Activated CD4-positive, alpha-beta T cell treated with anti-CD3 and anti-CD28 coated beads for 36 hours (primary cell): ENCODE measurements around the gene TOM1L1. TPM values are rescaled to one million over a fixed set of nuclear protein-coding genes. Genes with fewer than 3 reads are reported as not detected.
A peak's percentile ranks its signal among the peaks of the same experiment; 100 is the strongest.

Experiments
- ATAC-seq: fragments of 200-7000 bp; cut with Tn5 transposase; one replicate; pipeline ENCODE4 v1.10.0; 2021; ENCODE audit warnings: mild to moderate bottlenecking, moderate library complexity
- CTCF ChIA-PET: fragments of 350-600 bp; sonication (Branson Sonifier 250); formaldehyde crosslinking; loops from one replicate; lab custom pipeline; 2021; ENCODE audit warnings: antibody characterized with exemption; lab: Charles Lee
- POLR2A ChIA-PET: fragments of 350-600 bp; sonication (Branson Sonifier 250); formaldehyde crosslinking; loops from one replicate; lab custom pipeline; 2021; ENCODE audit warnings: antibody characterized with exemption, inconsistent platforms; lab: Charles Lee
- DNase-seq: peaks from one replicate; pipeline ENCODE4 v3.0.0-alpha.2; 2020
- H3K27ac Mint-ChIP-seq: one replicate; pipeline ENCODE4 v1.8.0; 2021; ENCODE audit warnings: mixed read lengths
- H3K27me3 Mint-ChIP-seq: one replicate; pipeline ENCODE4 v1.8.0; 2021; ENCODE audit warnings: mixed read lengths
- H3K36me3 Mint-ChIP-seq: one replicate; pipeline ENCODE4 v1.8.0; 2021; ENCODE audit warnings: low read depth, mixed read lengths
- H3K4me1 Mint-ChIP-seq: one replicate; pipeline ENCODE4 v1.8.0; 2021; ENCODE audit warnings: mixed read lengths
- H3K4me3 Mint-ChIP-seq: one replicate; pipeline ENCODE4 v1.8.0; 2021; ENCODE audit warnings: mild to moderate bottlenecking, moderate library complexity, mixed read lengths
- H3K9me3 Mint-ChIP-seq: one replicate; pipeline ENCODE4 v1.8.0; 2021; ENCODE audit warnings: low read depth, mixed read lengths
- intact Hi-C, 2 experiments: fragments of 100-400 bp; cut with DNase I in 1 of 2; cut with micrococcal nuclease in 1 of 2; formaldehyde crosslinking; loops; one replicate each; pipeline versions ENCODE4 v1.14.2 to v1.15.1; 2022 to 2024; cut with DNase I, micrococcal nuclease
- total RNA-seq, 2 experiments: library from RNA; stranded (reverse); gene quantifications; one replicate each; pipeline ENCODE4 v1.2.3, GENCODE V29; 2021

TOM1L1 gene
- total RNA-seq, 2 experiments from 2014 or later = 2.0 to 2.6 TPM

GRCh38 chr17:54881255-54881972 lies 19.2 kb upstream of the TOM1L1 start:
- no peaks in the 10 kb centered on the region for H3K9me3 Mint-ChIP-seq
- POLR2A ChIA-PET = no interaction called here
- H3K4me1 Mint-ChIP-seq = peaks cover 2% of the 10 kb centered on the region
- H3K27ac Mint-ChIP-seq = no peak overlapping the region
- no peak overlapping the region for H3K4me3 Mint-ChIP-seq
- CTCF ChIA-PET = no interaction called here
- no peaks in the 10 kb centered on the region for H3K36me3 Mint-ChIP-seq
- peaks cover 11% of the 10 kb centered on the region for H3K27me3 Mint-ChIP-seq
- ATAC-seq = no peak
- DNase-seq = no peak
- intact Hi-C loops = no loop called here

GRCh38 chr17:54882371-54882770 lies 18.3 kb upstream of the TOM1L1 start:
- POLR2A ChIA-PET = no interaction called here
- Mint-ChIP-seq H3K9me3 (no peaks in the 10 kb centered on the region), H3K4me1 (peaks cover 2% of the 10 kb centered on the region), H3K27ac (no peak overlapping the region), H3K27me3 (peaks cover 13% of the 10 kb centered on the region), H3K4me3 (no peak overlapping the region), H3K36me3 (no peaks in the 10 kb centered on the region)
- DNase-seq (no peak), ATAC-seq (no peak)
- CTCF ChIA-PET = no interaction called here
- intact Hi-C loops = no loop called here

DNA sequence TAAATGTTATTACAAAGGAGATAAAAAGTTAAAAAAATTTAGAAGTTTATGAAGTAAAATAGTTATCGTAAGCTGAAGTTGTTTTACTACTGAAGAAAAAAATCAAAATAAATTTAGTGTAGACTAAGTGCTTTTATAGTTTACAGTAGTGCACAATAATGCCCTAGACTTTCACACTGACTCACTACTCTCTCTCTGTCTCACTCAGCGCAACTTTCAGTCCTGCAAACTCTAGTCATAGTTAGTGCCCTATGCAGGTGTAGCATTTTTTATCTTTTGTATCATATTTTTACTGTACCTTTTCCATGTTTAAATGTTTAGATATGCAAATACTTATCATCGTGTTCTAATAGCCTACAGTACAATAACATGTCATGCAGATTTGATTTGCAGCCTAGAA lies 17.7 kb upstream of the TOM1L1 start:
- ATAC-seq (peak; percentile 97), DNase-seq (peak; percentile 30)
- POLR2A ChIA-PET = no interaction called here

GRCh38 chr17:54883939-54884338 lies 16.7 kb upstream of the TOM1L1 start:
- Mint-ChIP-seq H3K4me3 (no peak overlapping the region), H3K27ac (no peak overlapping the region), H3K9me3 (no peaks in the 10 kb centered on the region), H3K27me3 (peaks cover 7% of the 10 kb centered on the region), H3K36me3 (no peaks in the 10 kb centered on the region), H3K4me1 (peaks cover 2% of the 10 kb centered on the region)
- ATAC-seq = no peak
- intact Hi-C loops = no loop called here
- ChIA-PET POLR2A (no interaction called here), CTCF (no interaction called here)
- DNase-seq = no peak

More for the DNA sequence above, 17.7 kb upstream of the TOM1L1 start:
- Mint-ChIP-seq H3K9me3 (no peaks in the 10 kb centered on the region), H3K36me3 (no peaks in the 10 kb centered on the region), H3K4me1 (peaks cover 2% of the 10 kb centered on the region), H3K27ac (no peak overlapping the region), H3K27me3 (peaks cover 10% of the 10 kb centered on the region), H3K4me3 (no peak overlapping the region)
- CTCF ChIA-PET = no interaction called here
- intact Hi-C loops = no loop called here

GRCh38 chr17:54887787-54888186 lies 12.9 kb upstream of the TOM1L1 start:
- Mint-ChIP-seq H3K27ac (no peak overlapping the region), H3K9me3 (no peaks in the 10 kb centered on the region), H3K4me1 (no peaks in the 10 kb centered on the region), H3K36me3 (no peaks in the 10 kb centered on the region), H3K4me3 (no peak overlapping the region), H3K27me3 (peaks cover 7% of the 10 kb centered on the region)
- intact Hi-C loops = no loop called here
- ChIA-PET POLR2A (no interaction called here), CTCF (interaction anchor here (0.6 kb wide), 1 partner anchor 763 kb away, joined by 3 read pairs; no protein-coding TSS in a partner anchor)
- ATAC-seq = no peak
- no peak for DNase-seq

- ChIA-PET CTCF (interaction anchor here (0.6 to 1.7 kb wide), 2 partner anchors 50 to 763 kb away, joined by 3 to 5 read pairs; no protein-coding TSS in a partner anchor), POLR2A (no interaction called here)
- Mint-ChIP-seq H3K36me3 (no peaks in the 10 kb centered on the region), H3K9me3 (no peaks in the 10 kb centered on the region), H3K4me3 (no peak overlapping the region), H3K27me3 (peaks cover 9% of the 10 kb centered on the region), H3K27ac (no peak overlapping the region), H3K4me1 (no peaks in the 10 kb centered on the region)
- DNase-seq (no peak), ATAC-seq (no peak)
- intact Hi-C loops = no loop called here
Observed at GRCh38 chr17:54888254-54888653, 12.4 kb upstream of the TOM1L1 start.

- H3K4me1 Mint-ChIP-seq = no peaks in the 10 kb centered on the region
- intact Hi-C loops = no loop called here
- ATAC-seq (no peak), DNase-seq (no peak)
- no peak overlapping the region for H3K27ac Mint-ChIP-seq
- ChIA-PET POLR2A (no interaction called here), CTCF (interaction anchor here (1.7 kb wide), 1 partner anchor 50 kb away, joined by 5 read pairs; no protein-coding TSS in a partner anchor)
- no peak overlapping the region for H3K4me3 Mint-ChIP-seq
- H3K36me3 Mint-ChIP-seq = no peaks in the 10 kb centered on the region
- no peaks in the 10 kb centered on the region for H3K9me3 Mint-ChIP-seq
- H3K27me3 Mint-ChIP-seq = peaks cover 12% of the 10 kb centered on the region
Observed at GRCh38 chr17:54888981-54889380, 11.7 kb upstream of the TOM1L1 start.

GRCh38 chr17:54891176-54891821 lies 9.4 kb upstream of the TOM1L1 start:
- H3K4me3 Mint-ChIP-seq = no peak overlapping the region
- intact Hi-C loops = no loop called here
- H3K36me3 Mint-ChIP-seq = no peaks in the 10 kb centered on the region
- DNase-seq (peak; percentile 18), ATAC-seq (no peak)
- no peak overlapping the region for H3K27ac Mint-ChIP-seq
- no peaks in the 10 kb centered on the region for H3K4me1 Mint-ChIP-seq
- POLR2A ChIA-PET = no interaction called here
- CTCF ChIA-PET = interaction anchor here (0.8 to 0.9 kb wide), 2 partner anchors 110 to 196 kb away, joined by 3 to 4 read pairs; no protein-coding TSS in a partner anchor
- peaks cover 16% of the 10 kb centered on the region for H3K27me3 Mint-ChIP-seq
- H3K9me3 Mint-ChIP-seq = no peaks in the 10 kb centered on the region

- ChIA-PET CTCF (no interaction called here), POLR2A (no interaction called here)
- H3K36me3 Mint-ChIP-seq = no peaks in the 10 kb centered on the region
- H3K27ac Mint-ChIP-seq = no peak overlapping the region
- no peak overlapping the region for H3K4me3 Mint-ChIP-seq
- ATAC-seq (no peak), DNase-seq (no peak)
- peaks cover 19% of the 10 kb centered on the region for H3K27me3 Mint-ChIP-seq
- intact Hi-C loops = no loop called here
- no peaks in the 10 kb centered on the region for H3K4me1 Mint-ChIP-seq
- H3K9me3 Mint-ChIP-seq = no peaks in the 10 kb centered on the region
Observed at GRCh38 chr17:54892360-54892759, 8.3 kb upstream of the TOM1L1 start.

GRCh38 chr17:54898576-54898975 lies 2.1 kb upstream of the TOM1L1 start:
- ATAC-seq (no peak), DNase-seq (no peak)
- Mint-ChIP-seq H3K4me3 (no peak overlapping the region), H3K27me3 (peaks cover 36% of the 10 kb centered on the region), H3K36me3 (no peaks in the 10 kb centered on the region), H3K4me1 (peaks cover 10% of the 10 kb centered on the region), H3K27ac (no peak overlapping the region), H3K9me3 (no peaks in the 10 kb centered on the region)
- POLR2A ChIA-PET = no interaction called here
- intact Hi-C loops = no loop called here
- CTCF ChIA-PET = no interaction called here

- H3K27ac Mint-ChIP-seq = no peak overlapping the region
- DNase-seq = no peak
- no peak for ATAC-seq
- intact Hi-C loops = no loop called here
- H3K4me3 Mint-ChIP-seq = no peak overlapping the region
- no peaks in the 10 kb centered on the region for H3K36me3 Mint-ChIP-seq
- peaks cover 32% of the 10 kb centered on the region for H3K27me3 Mint-ChIP-seq
- ChIA-PET POLR2A (no interaction called here), CTCF (interaction anchor here (0.6 kb wide), 1 partner anchor 46 kb away, joined by 4 read pairs; no protein-coding TSS in a partner anchor)
- H3K4me1 Mint-ChIP-seq = peaks cover 10% of the 10 kb centered on the region
- H3K9me3 Mint-ChIP-seq = no peaks in the 10 kb centered on the region
Observed at GRCh38 chr17:54899201-54899600, 1.5 kb upstream of the TOM1L1 start.
